ENCODE data around the gene TMEM72. TPM values are rescaled to one million over a fixed set of nuclear protein-coding genes. Genes with fewer than 3 reads are reported as not detected.

TMEM72 gene
- total RNA-seq, 1 experiment from 2014 or later: not detected

GRCh38 chr10:44969854-44970253 is 58.7 kb downstream of the TMEM72 start:
- Histone ChIP-seq H3K27ac (ENCODE audit: insufficient read length, low read depth, low read length) (no peak overlapping the region), H3K56ac (ENCODE audit: insufficient read length, low read depth, low read length) (no peak overlapping the region), H4K8ac (replicated peaks; ENCODE audit: insufficient read length, low read depth, low read length) (no peak overlapping the region), H3K4me1 (ENCODE audit: insufficient read depth, low read length) (peaks cover 15% of the 10 kb centered on the region), H3K18ac (ENCODE audit: insufficient read length, low read depth, low read length) (no peak overlapping the region), H3T11ph (ENCODE audit: low read length) (no peak overlapping the region), H3K27me3 (ENCODE audit: insufficient read depth, low read length) (no peaks in the 10 kb centered on the region), H2AFZ (ENCODE audit: low read length) (no peak overlapping the region), H3K23ac (ENCODE audit: insufficient read length, low read depth, low read length) (no peak overlapping the region), H3K4ac (ENCODE audit: low read depth, low read length) (no peak overlapping the region), H3K9ac (ENCODE audit: extremely low read depth, insufficient read length, low read length) (no peak overlapping the region), H2BK20ac (ENCODE audit: low read depth, low read length, poor library complexity, severe bottlenecking) (no peak overlapping the region), H3K79me1 (ENCODE audit: insufficient read depth, low read depth, low read length, poor library complexity, severe bottlenecking) (no peaks in the 10 kb centered on the region), H3K23me2 (ENCODE audit: insufficient read length, low read depth, low read length, poor library complexity, severe bottlenecking) (peaks cover 4% of the 10 kb centered on the region), H3K9me3 (ENCODE audit: control insufficient read depth, low read depth, low read length) (no peaks in the 10 kb centered on the region), H4K5ac (ENCODE audit: insufficient read length, low read depth, low read length) (no peak overlapping the region), H2BK5ac (ENCODE audit: insufficient read length, low read length) (no peak overlapping the region), H2BK12ac (ENCODE audit: insufficient read length, low read depth, low read length) (no peak overlapping the region), H2BK15ac (ENCODE audit: low read depth, low read length) (no peak overlapping the region), H4K20me1 (ENCODE audit: control insufficient read depth, insufficient read depth, insufficient read length) (no peaks in the 10 kb centered on the region), H2BK120ac (ENCODE audit: low read depth, low read length, poor library complexity, severe bottlenecking) (no peak overlapping the region), H3K14ac (ENCODE audit: insufficient read depth, low read length) (no peak overlapping the region), H2AK5ac (ENCODE audit: insufficient read length, low read length) (no peak overlapping the region), H3K4me2 (ENCODE audit: insufficient read depth, insufficient read length, low read length) (no peak overlapping the region), H4K91ac (ENCODE audit: insufficient read length, low read depth, low read length) (no peak overlapping the region), H3K79me2 (ENCODE audit: insufficient read depth, low read length) (no peaks in the 10 kb centered on the region)
- WGBS (ENCODE audit: extremely low coverage, insufficient read length, low lambda C conversion rate): no CpG with 5 or more reads among the region's 9 CpGs
- Mint-ChIP-seq H3K9me3 (no peaks in the 10 kb centered on the region; a peak in 2 of 5 replicates), H3K36me3 (ENCODE audit: insufficient read depth in 1 of 3, low read depth in 3 of 3) (peaks cover 7 to 27% (median 13%) of the 10 kb centered on the region in 3 experiments; a peak in 6 of 7 replicates), H3K27ac (no peak overlapping the region; a peak in 1 of 7 replicates), H3K4me1 (peaks cover 45 to 46% of the 10 kb centered on the region in 2 experiments), H3K27me3 (ENCODE audit: low read depth) (no peaks in the 10 kb centered on the region), H3K4me3 (no peak overlapping the region)
- TF ChIP-seq CTCF (conservative IDR thresholded peaks at IDR 0.05): no peak
- DNase-seq: no peak

All from H9 (cell line).